ENCODE results near the gene SLC38A11.
"Not testable (repeated sequence)": the region's sequence is repeated elsewhere in the genome, so short reads cannot be mapped to it uniquely, and the experiment has no call there.

DNA sequence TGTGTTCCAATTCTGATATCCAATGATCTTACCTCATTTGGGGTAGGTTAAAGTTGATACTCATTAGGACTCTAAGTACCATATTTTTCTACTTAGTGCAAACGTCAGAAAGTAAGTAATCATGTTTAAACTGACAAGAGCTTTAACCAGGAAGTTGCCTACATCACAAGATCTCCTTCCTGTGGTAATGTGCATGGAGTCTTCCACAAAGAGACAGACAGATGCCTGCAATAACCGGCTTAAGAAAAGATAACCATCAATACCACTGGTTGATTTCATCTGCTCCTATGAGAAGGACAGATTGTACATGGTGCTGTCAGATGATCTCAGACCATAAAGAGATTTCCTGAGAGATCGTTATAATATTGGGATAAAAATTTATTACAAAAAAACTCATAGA lies 33.5 kb upstream of the SLC38A11 start:
- TF ChIP-seq, protein P1, sequence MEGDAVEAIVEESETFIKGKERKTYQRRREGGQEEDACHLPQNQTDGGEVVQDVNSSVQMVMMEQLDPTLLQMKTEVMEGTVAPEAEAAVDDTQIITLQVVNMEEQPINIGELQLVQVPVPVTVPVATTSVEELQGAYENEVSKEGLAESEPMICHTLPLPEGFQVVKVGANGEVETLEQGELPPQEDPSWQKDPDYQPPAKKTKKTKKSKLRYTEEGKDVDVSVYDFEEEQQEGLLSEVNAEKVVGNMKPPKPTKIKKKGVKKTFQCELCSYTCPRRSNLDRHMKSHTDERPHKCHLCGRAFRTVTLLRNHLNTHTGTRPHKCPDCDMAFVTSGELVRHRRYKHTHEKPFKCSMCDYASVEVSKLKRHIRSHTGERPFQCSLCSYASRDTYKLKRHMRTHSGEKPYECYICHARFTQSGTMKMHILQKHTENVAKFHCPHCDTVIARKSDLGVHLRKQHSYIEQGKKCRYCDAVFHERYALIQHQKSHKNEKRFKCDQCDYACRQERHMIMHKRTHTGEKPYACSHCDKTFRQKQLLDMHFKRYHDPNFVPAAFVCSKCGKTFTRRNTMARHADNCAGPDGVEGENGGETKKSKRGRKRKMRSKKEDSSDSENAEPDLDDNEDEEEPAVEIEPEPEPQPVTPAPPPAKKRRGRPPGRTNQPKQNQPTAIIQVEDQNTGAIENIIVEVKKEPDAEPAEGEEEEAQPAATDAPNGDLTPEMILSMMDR (conservative IDR thresholded peaks at IDR 0.05; ENCODE audit: low read length) = not testable (repeated sequence)
- not testable (repeated sequence) for TF ChIP-seq EZH2phosphoT487 (IDR thresholded peaks at IDR 0.05; ENCODE audit: borderline replicate concordance)

Data from Loucy (cell line).